ENCODE results near the gene TPO.

DNA sequence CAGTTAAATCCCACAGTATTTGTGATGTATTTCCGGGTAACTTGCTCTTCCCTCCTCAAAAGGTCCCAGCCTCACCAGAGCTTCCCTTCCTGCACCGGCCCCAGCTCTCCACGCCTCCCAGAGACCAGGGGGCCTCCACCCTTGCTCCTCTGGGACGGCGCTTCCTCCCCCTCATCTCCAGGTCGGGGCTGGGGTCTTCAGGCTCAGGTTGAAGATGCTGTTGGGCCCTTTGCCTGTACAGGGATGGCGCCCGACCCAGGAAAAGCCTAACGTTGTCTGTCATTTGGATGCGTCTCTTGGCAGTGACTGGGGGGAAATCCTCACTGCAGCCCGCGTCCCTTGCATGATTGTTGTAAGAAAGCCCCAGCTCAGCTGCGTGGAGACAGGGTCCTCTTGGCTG, 126.7 kb downstream of the TPO start:
- TF ChIP-seq, protein P1, sequence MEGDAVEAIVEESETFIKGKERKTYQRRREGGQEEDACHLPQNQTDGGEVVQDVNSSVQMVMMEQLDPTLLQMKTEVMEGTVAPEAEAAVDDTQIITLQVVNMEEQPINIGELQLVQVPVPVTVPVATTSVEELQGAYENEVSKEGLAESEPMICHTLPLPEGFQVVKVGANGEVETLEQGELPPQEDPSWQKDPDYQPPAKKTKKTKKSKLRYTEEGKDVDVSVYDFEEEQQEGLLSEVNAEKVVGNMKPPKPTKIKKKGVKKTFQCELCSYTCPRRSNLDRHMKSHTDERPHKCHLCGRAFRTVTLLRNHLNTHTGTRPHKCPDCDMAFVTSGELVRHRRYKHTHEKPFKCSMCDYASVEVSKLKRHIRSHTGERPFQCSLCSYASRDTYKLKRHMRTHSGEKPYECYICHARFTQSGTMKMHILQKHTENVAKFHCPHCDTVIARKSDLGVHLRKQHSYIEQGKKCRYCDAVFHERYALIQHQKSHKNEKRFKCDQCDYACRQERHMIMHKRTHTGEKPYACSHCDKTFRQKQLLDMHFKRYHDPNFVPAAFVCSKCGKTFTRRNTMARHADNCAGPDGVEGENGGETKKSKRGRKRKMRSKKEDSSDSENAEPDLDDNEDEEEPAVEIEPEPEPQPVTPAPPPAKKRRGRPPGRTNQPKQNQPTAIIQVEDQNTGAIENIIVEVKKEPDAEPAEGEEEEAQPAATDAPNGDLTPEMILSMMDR (IDR thresholded peaks at IDR 0.05), result no peak
- no peak for TF ChIP-seq ZFX (IDR thresholded peaks at IDR 0.05; ENCODE audit: borderline replicate concordance)

All from 22Rv1 (cell line).